ENCODE measurements around the gene HMHB1.

DNA sequence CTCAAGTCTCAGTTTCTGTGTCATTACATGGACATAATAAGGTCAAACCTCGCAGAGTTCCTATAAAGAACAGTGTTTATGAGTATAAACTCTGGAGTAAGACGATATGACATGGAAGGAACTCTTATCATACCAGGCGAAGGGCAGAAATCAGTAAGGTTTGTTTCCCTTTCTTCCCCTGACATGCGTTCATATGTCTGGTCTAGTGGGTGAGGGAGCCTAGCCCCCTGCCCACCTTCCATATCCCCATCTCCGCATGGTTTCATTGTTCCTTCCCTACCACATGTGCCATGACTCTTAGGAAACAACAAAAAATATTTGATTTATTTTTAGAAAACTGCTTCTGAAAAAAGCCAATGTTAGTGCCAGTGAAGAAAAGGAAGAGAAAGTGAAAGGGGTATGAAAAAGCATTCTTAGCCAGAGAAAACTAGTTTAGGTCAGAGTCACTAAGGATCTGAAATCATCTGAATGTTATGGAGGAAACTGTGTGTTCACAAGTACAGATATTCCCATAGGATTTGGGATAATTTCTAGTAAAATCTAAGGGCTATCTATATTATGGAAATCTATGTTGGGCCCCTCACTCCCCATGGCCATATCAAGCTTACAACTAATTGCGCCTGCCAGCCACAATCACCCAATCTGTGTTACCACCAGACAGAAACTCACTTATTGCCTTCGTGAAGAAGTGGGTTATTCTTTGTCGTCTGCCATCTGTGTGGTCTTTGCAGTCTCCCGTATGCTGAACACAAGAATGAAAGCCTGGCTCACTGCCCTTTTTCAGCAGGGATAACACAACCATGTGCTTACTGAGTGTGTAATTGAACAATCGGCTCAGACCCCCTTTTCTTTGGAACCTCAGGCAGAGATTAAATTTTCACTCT, 19.9 kb upstream of the HMHB1 start:
- no peak for TF ChIP-seq EZH2phosphoT487 (IDR thresholded peaks at IDR 0.05; ENCODE audit: insufficient read depth, low read depth)
- TF ChIP-seq EZH2 (IDR thresholded peaks at IDR 0.05; ENCODE audit: insufficient read depth, poor library complexity, severe bottlenecking), result no peak
